SK-N-SH treated with all-trans-retinoic acid at 6 μM for 48 hours (cell line): ENCODE results near the gene MMP17.

Source experiments
- BACH2 ChIP-seq: fragments of 250-450 bp; sonication (Bioruptor Pico); IDR thresholded peaks from 2 replicates; pipeline ENCODE4 v1.9.0; 2021; ENCODE audit warnings: mild to moderate bottlenecking, borderline replicate concordance
- CREB5 ChIP-seq: fragments of 250-450 bp; sonication (Bioruptor Pico); IDR thresholded peaks from 2 replicates; pipeline ENCODE4 v1.5.1; 2020; ENCODE audit warnings: low read depth, mild to moderate bottlenecking, moderate library complexity
- CSRNP3 ChIP-seq: fragments of 250-450 bp; sonication (Bioruptor Pico); IDR thresholded peaks from 2 replicates; pipeline ENCODE4 v1.5.1; 2021; ENCODE audit warnings: mild to moderate bottlenecking, moderate library complexity
- ISL1 ChIP-seq: fragments of 250-450 bp; sonication (Bioruptor Pico); IDR thresholded peaks from 2 replicates; pipeline ENCODE4 v2.1.2; 2022; ENCODE audit warnings: mild to moderate bottlenecking, moderate library complexity
- PPARA ChIP-seq: fragments of 250-450 bp; sonication (Bioruptor Pico); IDR thresholded peaks from 2 replicates; pipeline ENCODE4 v1.5.0; 2020; ENCODE audit warnings: mild to moderate bottlenecking, borderline replicate concordance
- RARB ChIP-seq: fragments of 250-450 bp; sonication (Bioruptor Pico); IDR thresholded peaks from 2 replicates; pipeline ENCODE4 v1.8.0; 2021; ENCODE audit warnings: mild to moderate bottlenecking, moderate library complexity
- ZC3H10 ChIP-seq: fragments of 250-450 bp; sonication (Bioruptor Pico); IDR thresholded peaks from 2 replicates; pipeline ENCODE4 v1.5.1; 2021; ENCODE audit warnings: mild to moderate bottlenecking, moderate library complexity
- ZFP3 ChIP-seq: fragments of 250-450 bp; sonication (Bioruptor Pico); IDR thresholded peaks from 2 replicates; pipeline ENCODE4 v1.5.0; 2020; ENCODE audit warnings: mild to moderate bottlenecking, moderate library complexity
- ZNF70 ChIP-seq: fragments of 450-650 bp; formaldehyde crosslinking; IDR thresholded peaks from 2 replicates; pipeline ENCODE4 v1.5.0; 2020; ENCODE audit warnings: mild to moderate bottlenecking, moderate library complexity
- ZNF8 ChIP-seq: fragments of 450-650 bp; formaldehyde crosslinking; IDR thresholded peaks from 2 replicates; pipeline ENCODE4 v1.5.0; 2020; ENCODE audit warnings: mild to moderate bottlenecking, moderate library complexity
- TF ChIP-seq, protein P1 (sequence below): fragments of 250-450 bp; sonication (Bioruptor Pico); IDR thresholded peaks from 2 replicates; pipeline ENCODE4 v1.8.0; 2020; ENCODE audit warnings: mild to moderate bottlenecking, moderate library complexity, borderline replicate concordance

- no peak for TF ChIP-seq ZNF70 (CRISPR knock-in tag)
- no peak for TF ChIP-seq ZNF8 (CRISPR knock-in tag)
- TF ChIP-seq, protein P1, sequence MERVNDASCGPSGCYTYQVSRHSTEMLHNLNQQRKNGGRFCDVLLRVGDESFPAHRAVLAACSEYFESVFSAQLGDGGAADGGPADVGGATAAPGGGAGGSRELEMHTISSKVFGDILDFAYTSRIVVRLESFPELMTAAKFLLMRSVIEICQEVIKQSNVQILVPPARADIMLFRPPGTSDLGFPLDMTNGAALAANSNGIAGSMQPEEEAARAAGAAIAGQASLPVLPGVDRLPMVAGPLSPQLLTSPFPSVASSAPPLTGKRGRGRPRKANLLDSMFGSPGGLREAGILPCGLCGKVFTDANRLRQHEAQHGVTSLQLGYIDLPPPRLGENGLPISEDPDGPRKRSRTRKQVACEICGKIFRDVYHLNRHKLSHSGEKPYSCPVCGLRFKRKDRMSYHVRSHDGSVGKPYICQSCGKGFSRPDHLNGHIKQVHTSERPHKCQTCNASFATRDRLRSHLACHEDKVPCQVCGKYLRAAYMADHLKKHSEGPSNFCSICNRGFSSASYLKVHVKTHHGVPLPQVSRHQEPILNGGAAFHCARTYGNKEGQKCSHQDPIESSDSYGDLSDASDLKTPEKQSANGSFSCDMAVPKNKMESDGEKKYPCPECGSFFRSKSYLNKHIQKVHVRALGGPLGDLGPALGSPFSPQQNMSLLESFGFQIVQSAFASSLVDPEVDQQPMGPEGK (CRISPR knock-in tag): no peak
- TF ChIP-seq ZC3H10: no peak
- no peak for TF ChIP-seq PPARA (CRISPR knock-in tag)
- TF ChIP-seq ISL1: no peak
- TF ChIP-seq BACH2 (CRISPR knock-in tag): no peak
- TF ChIP-seq CREB5 (CRISPR knock-in tag): no peak
- TF ChIP-seq CSRNP3 (CRISPR knock-in tag): no peak
- no peak for TF ChIP-seq ZFP3 (CRISPR knock-in tag)
- TF ChIP-seq RARB (CRISPR knock-in tag): no peak
Measured at GRCh38 chr12:131817241-131817640, 11.0 kb upstream of the MMP17 start.
